HG02610 (cell line): ENCODE data around the gene PPM1F.
A peak's percentile ranks its signal among the peaks of the same experiment; 100 is the strongest.
"Not testable (repeated sequence)": the region's sequence is repeated elsewhere in the genome, so short reads cannot be mapped to it uniquely, and the experiment has no call there.

Experiments
- ATAC-seq: cut with Tn5 transposase; IDR thresholded peaks from one replicate; pipeline ENCODE4 v1.9.1; 2021; ENCODE audit warnings: mild to moderate bottlenecking, moderate library complexity; ENCODE audit not compliant: unreplicated experiment

The PPM1F gene

GRCh38 chr22:21943571-21944448 lies 8.8 kb downstream of the PPM1F start:
- ATAC-seq, result no peak

GRCh38 chr22:21942407-21943343 lies 10.0 kb downstream of the PPM1F start:
- ATAC-seq, result no peak

GRCh38 chr22:21941921-21942320 lies 10.7 kb downstream of the PPM1F start:
- ATAC-seq, result no peak

GRCh38 chr22:21940521-21940920 lies 12.1 kb downstream of the PPM1F start:
- ATAC-seq, result no peak

DNA sequence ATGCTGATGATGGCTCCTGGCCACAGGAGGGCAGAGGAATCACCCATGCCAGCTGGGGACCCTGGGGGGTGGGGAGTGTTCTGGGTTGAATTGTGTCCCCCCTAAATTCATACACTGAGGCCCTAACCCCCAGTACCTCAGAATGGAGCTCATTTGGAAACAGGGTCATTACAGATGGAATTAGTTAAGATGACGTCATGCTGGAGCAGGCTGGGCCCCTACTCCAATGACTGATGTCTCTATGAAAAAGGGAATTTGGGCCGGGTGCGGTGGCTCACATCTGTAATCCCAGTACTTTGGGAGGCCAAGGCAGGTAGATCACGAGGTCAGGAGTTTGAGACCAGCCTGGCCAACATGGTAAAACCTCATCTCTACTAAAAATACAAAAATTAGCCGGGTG lies 12.7 kb downstream of the PPM1F start:
- not testable (repeated sequence) for ATAC-seq

DNA sequence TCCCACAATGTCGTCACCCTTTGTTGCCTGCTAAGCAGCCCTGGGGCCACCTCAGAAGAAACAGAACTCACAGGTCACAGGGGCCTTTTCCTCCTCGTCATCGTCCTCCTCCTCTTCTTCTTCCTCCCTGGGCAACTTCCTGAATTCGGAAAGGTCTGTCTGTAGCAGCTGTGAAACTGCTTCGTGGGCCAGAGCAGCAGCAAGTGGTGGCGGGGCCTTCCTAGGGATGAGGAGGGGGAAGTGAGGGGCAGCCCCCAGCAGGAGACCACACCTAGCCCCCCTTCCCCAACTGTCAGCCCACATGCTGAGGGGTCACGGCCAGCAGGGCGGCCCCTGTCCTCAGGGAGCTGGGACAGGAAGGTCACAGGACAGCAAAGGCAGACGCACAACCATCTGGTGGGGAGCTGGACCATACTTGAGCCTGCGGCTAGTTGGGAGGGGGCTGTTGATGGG lies 13.2 kb downstream of the PPM1F start:
- no peak for ATAC-seq

DNA sequence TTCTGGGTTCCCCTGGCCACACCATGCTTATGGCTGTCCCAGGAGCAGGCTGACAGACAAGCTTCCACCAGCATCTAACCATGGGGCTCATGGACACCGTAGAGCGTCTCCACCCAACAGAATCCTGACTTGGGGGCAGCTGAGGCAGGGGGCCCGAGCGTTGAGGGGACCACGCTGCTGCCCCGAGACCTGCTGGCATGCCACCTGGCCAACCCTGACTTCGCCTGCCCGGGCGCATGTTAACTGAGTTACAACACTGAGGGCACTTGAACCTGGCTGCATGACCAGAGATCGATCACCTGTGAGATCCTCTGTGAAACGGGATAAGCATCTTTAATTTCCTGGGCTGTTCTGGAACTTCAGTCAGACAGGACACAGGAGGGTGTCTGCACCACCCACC lies 13.7 kb downstream of the PPM1F start:
- ATAC-seq, result no peak

DNA sequence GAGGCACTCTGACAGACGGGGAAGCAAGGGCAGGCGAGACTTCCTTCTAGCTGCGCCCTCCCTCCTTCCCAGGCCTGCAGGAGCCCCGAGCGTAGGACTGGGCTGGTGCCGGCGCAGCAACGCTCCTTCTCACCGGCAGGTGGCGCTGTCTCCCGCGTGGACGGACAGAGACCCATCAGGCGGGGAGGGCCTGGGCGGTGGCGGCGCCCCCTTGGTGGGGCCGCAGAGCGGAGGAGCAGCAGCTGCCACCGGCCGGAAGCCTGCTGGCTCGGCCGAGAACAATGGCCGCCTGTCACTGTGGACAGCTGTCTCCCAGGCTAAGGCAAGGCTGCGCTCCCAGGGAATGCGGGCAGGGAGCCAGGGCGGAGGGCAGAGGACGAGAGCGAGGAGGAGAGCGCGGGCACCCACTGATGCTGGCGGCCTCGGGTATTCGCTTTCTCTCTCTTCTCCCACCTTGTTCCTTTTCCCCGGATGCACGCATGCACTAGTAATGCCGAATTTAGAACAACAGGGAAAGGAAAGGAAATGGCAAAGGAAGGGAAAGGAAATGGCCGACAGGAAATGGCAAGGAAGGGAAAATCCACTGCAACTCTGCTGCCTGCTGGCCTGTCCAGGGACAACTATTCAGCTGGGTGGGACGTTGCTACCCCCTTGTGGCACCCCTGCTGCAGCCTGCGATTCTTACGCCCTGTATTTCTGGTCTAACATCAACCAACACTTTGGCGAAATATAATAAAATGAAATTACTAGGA lies 14.4 kb downstream of the PPM1F start:
- ATAC-seq, result peak; percentile 80

DNA sequence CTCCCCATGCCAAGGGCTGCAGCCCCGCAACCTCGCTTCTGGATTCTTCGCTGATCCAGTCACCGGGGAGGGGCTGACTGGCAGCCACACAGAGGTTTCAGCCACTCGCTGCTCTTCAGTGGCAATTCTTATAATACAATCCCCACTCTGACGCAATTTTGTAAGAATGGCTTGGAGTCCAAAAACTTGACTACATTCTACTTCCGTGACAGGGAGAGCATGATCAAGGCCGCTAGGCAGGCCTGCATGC lies 14.9 kb downstream of the PPM1F start:
- ATAC-seq, result no peak

- no peak for ATAC-seq
These were observed 15.4 kb downstream of the PPM1F start for GRCh38 chr22:21937041-21937820.

DNA sequence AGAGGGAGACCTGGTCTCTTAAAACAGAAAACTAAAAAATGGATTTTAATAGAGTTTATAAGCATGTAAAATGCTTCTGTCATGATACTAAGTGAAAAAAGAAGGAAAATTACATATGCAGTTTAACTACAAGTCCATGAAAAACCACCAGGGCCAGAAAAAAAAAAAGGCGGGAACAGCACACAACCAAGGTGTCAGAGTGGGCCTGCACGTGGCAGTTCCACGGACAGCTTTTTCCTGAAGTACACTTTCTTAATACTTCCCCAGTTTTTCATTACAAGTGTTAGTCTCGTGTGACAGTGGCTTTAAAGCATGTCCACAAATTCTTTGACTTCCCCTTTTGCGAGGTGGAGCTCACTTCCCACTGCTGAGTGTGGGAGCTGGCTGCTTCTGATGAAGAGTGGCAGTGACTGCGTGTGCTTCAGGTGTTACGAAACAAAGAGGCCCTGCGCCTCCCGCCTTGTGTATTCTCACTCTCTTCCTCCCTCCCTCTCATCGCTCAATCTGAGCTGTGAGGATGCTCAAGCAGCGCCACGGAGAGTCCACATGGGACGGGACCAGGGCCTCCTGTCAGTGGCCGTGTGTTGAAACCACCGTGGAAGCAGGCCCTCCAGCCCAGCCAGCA lies 16.4 kb downstream of the PPM1F start:
- ATAC-seq, result no peak

- no peak for ATAC-seq
These were observed 18.7 kb downstream of the PPM1F start for GRCh38 chr22:21933910-21934309.

DNA sequence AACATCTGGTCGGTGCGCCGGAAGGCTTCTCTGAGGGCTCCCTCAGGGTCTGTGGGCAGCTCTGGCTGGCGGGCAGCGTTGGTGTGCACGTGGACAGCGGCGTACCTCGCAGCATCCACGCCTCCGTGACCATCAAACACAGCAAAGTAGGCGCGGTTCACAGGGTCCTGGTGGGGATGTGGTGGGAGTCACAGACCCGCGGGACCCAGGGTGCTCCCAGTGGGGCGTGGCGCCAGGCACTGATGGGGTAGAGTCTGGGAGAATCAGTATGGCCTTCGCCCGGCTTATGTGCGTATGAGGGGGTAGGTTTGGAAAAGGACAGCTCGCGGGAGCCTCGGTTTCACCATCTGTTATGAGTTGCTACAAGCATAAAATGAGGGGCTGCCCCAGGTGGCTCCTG lies 19.2 kb downstream of the PPM1F start:
- no peak for ATAC-seq

- no peak for ATAC-seq
These were observed 20.3 kb downstream of the PPM1F start for GRCh38 chr22:21932347-21932746.

DNA sequence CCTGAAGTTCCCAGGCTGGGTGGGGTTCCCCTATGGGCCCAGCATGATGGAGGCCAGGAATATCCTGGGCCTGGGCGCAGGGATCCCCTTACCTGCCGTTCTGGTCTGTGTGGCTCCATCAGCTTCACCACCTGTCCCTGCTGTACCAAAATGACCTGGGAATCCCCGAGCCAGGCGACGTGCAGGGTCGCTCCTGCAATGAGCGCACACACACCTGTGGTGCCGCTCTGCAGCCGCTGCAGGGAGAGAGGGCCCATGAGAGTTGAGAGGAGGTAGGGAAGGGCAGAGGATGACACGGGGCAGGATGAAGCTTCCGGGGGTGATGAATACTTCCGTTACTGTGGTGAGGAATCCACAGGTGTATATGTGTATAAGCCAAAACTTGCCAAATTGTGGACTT lies 21.6 kb downstream of the PPM1F start:
- no peak for ATAC-seq

- ATAC-seq, result no peak
These were observed 23.4 kb downstream of the PPM1F start for GRCh38 chr22:21929253-21929652.

DNA sequence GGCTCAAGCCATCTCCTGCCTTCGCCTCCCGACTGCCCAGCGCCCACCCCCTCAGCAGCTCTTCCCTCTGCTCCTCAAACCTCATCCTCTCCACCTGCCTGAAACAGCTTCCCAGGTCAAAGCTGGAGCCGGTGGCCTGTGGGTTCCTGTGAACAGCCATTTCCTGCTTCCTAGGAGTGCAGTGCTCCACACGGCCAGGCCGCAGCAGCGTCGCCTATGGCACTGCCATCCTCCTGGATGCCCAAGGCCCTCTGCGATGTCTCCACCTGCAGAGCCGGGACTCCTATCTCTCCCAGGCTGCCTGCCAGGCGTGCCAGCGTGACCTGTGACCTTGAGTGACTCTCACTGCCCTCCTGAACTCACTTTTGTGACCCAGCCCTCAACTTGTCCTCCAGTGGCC lies 24.6 kb downstream of the PPM1F start:
- ATAC-seq, result no peak

DNA sequence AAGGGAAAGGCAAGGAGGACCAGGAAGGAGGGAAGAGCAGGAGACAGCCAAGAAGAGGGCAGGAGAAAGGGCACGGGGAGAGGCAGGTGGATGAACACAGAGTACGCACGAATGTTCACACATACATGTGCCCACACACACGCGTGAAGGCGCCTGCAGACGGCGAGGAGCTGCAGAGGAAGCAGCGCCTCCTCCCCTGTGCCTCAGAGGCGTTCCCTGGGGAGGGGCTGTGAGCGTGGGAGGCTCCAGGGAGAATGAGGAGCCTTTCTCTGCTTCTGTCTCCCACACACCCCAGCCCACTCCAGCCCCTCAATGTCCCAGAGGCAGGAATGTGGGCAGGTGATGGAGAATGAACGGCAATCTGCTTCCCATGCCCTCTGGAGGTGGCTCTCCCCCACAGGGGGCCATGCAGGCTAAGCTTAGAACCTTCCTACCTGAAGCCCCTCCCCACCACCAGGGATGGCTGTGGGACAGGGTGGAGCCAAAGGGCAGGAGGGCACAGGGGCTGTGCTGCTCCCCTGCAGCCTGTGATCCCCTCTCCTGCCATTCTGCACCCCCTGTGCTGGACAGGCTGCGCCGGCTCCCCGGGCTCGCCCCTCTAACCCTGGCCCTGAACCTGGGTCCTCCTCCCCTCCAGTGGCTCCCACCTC lies 25.3 kb downstream of the PPM1F start:
- ATAC-seq, result no peak

GRCh38 chr22:21926728-21927127 lies 25.9 kb downstream of the PPM1F start:
- ATAC-seq, result no peak

- ATAC-seq, result no peak
These were observed 29.5 kb downstream of the PPM1F start for GRCh38 chr22:21923163-21923561.
